GM21423 (cell line): ENCODE measurements around the gene UPK3A.
"Not testable (repeated sequence)": the region's sequence is repeated elsewhere in the genome, so short reads cannot be mapped to it uniquely, and the experiment has no call there.

Experiments
- ATAC-seq: cut with Tn5 transposase; IDR thresholded peaks from one replicate; pipeline ENCODE4 v1.9.1; 2021; ENCODE audit warnings: mild to moderate bottlenecking, moderate library complexity; ENCODE audit not compliant: unreplicated experiment

UPK3A gene

GRCh38 chr22:45324311-45324711 is 39.6 kb downstream of the UPK3A start:
- no peak for ATAC-seq

- ATAC-seq: not testable (repeated sequence)
Observed at GRCh38 chr22:45328261-45328660, 43.5 kb downstream of the UPK3A start.

GRCh38 chr22:45328822-45329529 is 44.2 kb downstream of the UPK3A start:
- ATAC-seq: no peak

- no peak for ATAC-seq
Observed at GRCh38 chr22:45329530-45329936, 44.8 kb downstream of the UPK3A start.

- no peak for ATAC-seq
Observed at GRCh38 chr22:45330548-45330947, 45.8 kb downstream of the UPK3A start.

GRCh38 chr22:45331486-45331885 is 46.7 kb downstream of the UPK3A start:
- no peak for ATAC-seq

GRCh38 chr22:45332001-45332400 is 47.3 kb downstream of the UPK3A start:
- ATAC-seq: no peak

- no peak for ATAC-seq
Observed at GRCh38 chr22:45334068-45334467, 49.3 kb downstream of the UPK3A start.

- ATAC-seq: no peak
Observed at GRCh38 chr22:45334528-45334927, 49.8 kb downstream of the UPK3A start.

- no peak for ATAC-seq
Observed at GRCh38 chr22:45335021-45335818, 50.5 kb downstream of the UPK3A start.

GRCh38 chr22:45335854-45336522 is 51.2 kb downstream of the UPK3A start:
- ATAC-seq: no peak

- ATAC-seq: no peak
Observed at GRCh38 chr22:45336971-45337431, 52.3 kb downstream of the UPK3A start.

GRCh38 chr22:45337536-45337935 is 52.8 kb downstream of the UPK3A start:
- no peak for ATAC-seq

- no peak for ATAC-seq
Observed at GRCh38 chr22:45338795-45339194, 54.0 kb downstream of the UPK3A start.

- ATAC-seq: no peak
Observed at GRCh38 chr22:45340323-45340722, 55.6 kb downstream of the UPK3A start.

- ATAC-seq: no peak
Observed at GRCh38 chr22:45341498-45341897, 56.7 kb downstream of the UPK3A start.

GRCh38 chr22:45343143-45343542 is 58.4 kb downstream of the UPK3A start:
- no peak for ATAC-seq

GRCh38 chr22:45344334-45344733 is 59.6 kb downstream of the UPK3A start:
- no peak for ATAC-seq
